OCI-LY3 (cell line): ENCODE results near the gene CCDC120.

Experiments used
- EZH2phosphoT487 ChIP-seq: fragments of 200-600 bp; shearing (Covaris generic); IDR thresholded peaks from 2 replicates; pipeline ENCODE4 v1.6.1; 2018; ENCODE audit warnings: antibody characterized with exemption, mixed run types, low read depth
- TF ChIP-seq, protein P1 (sequence below): fragments of 200-600, 300-600 bp; sonication (generic); IDR thresholded peaks from 2 replicates; pipeline ENCODE4 v1.5.1; 2014; ENCODE audit warnings: antibody characterized with exemption, low read length, low read depth

DNA sequence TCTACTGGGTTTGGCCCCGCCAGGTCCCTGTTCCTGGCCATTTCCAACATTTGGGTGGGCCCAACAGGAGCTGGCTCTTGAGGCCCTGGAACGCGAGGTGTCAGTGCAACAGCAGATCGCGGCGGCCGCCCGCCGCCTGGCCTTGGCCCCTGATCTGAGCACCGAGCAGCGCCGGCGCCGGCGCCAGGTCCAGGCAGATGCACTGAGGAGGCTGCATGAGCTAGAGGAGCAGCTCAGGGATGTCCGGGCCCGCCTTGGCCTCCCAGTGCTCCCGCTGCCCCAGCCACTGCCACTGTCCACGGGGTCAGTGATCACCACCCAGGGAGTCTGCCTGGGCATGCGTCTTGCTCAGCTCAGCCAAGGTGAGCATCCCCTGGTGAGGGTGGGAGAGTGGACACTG, 5.5 kb downstream of the CCDC120 start:
- TF ChIP-seq, protein P1, sequence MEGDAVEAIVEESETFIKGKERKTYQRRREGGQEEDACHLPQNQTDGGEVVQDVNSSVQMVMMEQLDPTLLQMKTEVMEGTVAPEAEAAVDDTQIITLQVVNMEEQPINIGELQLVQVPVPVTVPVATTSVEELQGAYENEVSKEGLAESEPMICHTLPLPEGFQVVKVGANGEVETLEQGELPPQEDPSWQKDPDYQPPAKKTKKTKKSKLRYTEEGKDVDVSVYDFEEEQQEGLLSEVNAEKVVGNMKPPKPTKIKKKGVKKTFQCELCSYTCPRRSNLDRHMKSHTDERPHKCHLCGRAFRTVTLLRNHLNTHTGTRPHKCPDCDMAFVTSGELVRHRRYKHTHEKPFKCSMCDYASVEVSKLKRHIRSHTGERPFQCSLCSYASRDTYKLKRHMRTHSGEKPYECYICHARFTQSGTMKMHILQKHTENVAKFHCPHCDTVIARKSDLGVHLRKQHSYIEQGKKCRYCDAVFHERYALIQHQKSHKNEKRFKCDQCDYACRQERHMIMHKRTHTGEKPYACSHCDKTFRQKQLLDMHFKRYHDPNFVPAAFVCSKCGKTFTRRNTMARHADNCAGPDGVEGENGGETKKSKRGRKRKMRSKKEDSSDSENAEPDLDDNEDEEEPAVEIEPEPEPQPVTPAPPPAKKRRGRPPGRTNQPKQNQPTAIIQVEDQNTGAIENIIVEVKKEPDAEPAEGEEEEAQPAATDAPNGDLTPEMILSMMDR, result no peak
- no peak for TF ChIP-seq EZH2phosphoT487
